ENCODE data around the gene DMAC2L. TPM values are rescaled to one million over a fixed set of nuclear protein-coding genes. Genes with fewer than 3 reads are reported as not detected.

DMAC2L gene
- polyA plus RNA-seq, 1 of the 3 experiments (the other 2 are of a cell fraction), result 20.3 TPM

DNA sequence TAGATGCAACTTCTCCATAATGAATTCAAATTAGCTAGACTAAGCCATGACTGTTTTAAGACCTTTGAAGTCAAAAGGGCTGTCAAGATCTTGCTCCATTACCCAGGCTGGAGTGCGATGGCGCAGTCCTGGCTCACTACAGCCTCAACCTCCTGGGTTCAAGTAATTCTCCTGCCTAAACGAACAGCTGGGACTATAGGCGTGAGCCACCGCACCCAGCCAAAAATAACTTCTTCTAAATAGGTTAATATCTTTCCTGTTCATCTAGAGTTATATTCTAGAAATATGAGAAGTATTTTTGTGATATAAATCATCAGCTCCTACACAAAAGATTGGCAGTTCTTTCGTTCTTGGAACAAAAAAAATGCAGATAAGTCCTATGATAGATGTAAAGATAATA is 41.2 kb upstream of the DMAC2L start (continued):
- TF ChIP-seq, protein P1, sequence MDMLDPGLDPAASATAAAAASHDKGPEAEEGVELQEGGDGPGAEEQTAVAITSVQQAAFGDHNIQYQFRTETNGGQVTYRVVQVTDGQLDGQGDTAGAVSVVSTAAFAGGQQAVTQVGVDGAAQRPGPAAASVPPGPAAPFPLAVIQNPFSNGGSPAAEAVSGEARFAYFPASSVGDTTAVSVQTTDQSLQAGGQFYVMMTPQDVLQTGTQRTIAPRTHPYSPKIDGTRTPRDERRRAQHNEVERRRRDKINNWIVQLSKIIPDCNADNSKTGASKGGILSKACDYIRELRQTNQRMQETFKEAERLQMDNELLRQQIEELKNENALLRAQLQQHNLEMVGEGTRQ (IDR thresholded peaks at IDR 0.05; ENCODE audit: borderline replicate concordance, low read depth, low read length), result no peak

DNA sequence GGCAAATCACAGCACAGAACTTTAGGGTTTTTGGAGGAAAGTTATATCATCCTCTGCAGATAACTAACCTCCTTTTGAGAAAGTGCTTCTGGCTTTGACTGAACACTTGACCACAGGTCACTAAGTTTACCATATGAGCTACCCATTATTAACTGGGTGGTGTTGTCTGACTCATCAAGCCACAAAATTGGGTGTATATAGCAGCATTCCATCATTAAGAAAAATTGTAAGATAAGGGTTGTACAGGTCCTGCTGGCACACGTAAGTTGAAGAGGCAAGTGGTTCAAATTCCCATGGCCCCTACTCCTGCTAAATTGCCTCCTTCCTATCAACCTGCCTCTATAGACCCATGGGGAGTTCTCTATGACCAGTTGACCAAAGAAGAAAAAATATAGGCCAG is 39.6 kb upstream of the DMAC2L start:
- 100% methylated on average over 1 of the region's 1 CpG for WGBS (ENCODE audit: low lambda C conversion rate)
- Histone ChIP-seq H3K9me2 (no peaks in the 10 kb centered on the region), H3K9ac (no peak overlapping the region), H4K20me1 (ENCODE audit: insufficient read depth) (no peaks in the 10 kb centered on the region), H2AFZ (ENCODE audit: low read depth) (no peak overlapping the region), H3K4me2 (no peak overlapping the region), H3K27ac (ENCODE audit: low read depth in 2 of 2, low read length in 1 of 2) (no peak overlapping the region), H3K36me3 (replicated peaks in 1 of 2; ENCODE audit: control insufficient read depth in 1 of 2, insufficient read depth in 2 of 2, low read length in 1 of 2) (peaks cover 0 to 3% of the 10 kb centered on the region in 2 experiments), H3F3A (replicated peaks; ENCODE audit: insufficient read depth) (no peaks in the 10 kb centered on the region), H3K4me1 (ENCODE audit: control insufficient read depth in 1 of 2, insufficient read depth in 2 of 2, low read depth in 1 of 2, low read length in 1 of 2) (no peaks in the 10 kb centered on the region), H3K4me3 (ENCODE audit: low read depth in 2 of 2, low read length in 1 of 2) (no peak overlapping the region), H3K27me3 (ENCODE audit: insufficient read depth) (no peaks in the 10 kb centered on the region), H3K79me2 (ENCODE audit: insufficient read depth) (no peaks in the 10 kb centered on the region), H3K9me3 (no peaks in the 10 kb centered on the region)
- ChIA-PET POLR2A (no interaction called here), CTCF (no interaction called here)
- TF ChIP-seq FOXM1 (IDR thresholded peaks at IDR 0.05; ENCODE audit: low read depth) (no peak), NRF1 (IDR thresholded peaks at IDR 0.05; ENCODE audit: low read depth, low read length) (no peak), GATA2 (CRISPR knock-in tag; IDR thresholded peaks at IDR 0.05) (no peak), YY1 (IDR thresholded peaks at IDR 0.05; ENCODE audit: low read depth) (no peak), RFX5 (IDR thresholded peaks at IDR 0.05; ENCODE audit: low read length) (no peak), MEF2A (IDR thresholded peaks at IDR 0.05; ENCODE audit: borderline replicate concordance, low read depth) (no peak), TAF1 (IDR thresholded peaks at IDR 0.05; ENCODE audit: borderline replicate concordance, low read depth, low read length) (no peak), GABPA (IDR thresholded peaks at IDR 0.05; ENCODE audit: low read depth) (no peak), FOXJ3 (CRISPR knock-in tag; IDR thresholded peaks at IDR 0.05) (no peak), EP300 (IDR thresholded peaks at IDR 0.05; ENCODE audit: borderline replicate concordance in 1 of 2, low read depth in 1 of 2, low read length in 1 of 2) (no peak), EZH2phosphoT487 (IDR thresholded peaks at IDR 0.05; ENCODE audit: borderline replicate concordance, low read depth) (no peak), RAD21 (IDR thresholded peaks at IDR 0.05; ENCODE audit: low read length) (no peak), FOSL2 (IDR thresholded peaks at IDR 0.05; ENCODE audit: borderline replicate concordance, low read depth) (no peak)
- TF ChIP-seq, protein P2, sequence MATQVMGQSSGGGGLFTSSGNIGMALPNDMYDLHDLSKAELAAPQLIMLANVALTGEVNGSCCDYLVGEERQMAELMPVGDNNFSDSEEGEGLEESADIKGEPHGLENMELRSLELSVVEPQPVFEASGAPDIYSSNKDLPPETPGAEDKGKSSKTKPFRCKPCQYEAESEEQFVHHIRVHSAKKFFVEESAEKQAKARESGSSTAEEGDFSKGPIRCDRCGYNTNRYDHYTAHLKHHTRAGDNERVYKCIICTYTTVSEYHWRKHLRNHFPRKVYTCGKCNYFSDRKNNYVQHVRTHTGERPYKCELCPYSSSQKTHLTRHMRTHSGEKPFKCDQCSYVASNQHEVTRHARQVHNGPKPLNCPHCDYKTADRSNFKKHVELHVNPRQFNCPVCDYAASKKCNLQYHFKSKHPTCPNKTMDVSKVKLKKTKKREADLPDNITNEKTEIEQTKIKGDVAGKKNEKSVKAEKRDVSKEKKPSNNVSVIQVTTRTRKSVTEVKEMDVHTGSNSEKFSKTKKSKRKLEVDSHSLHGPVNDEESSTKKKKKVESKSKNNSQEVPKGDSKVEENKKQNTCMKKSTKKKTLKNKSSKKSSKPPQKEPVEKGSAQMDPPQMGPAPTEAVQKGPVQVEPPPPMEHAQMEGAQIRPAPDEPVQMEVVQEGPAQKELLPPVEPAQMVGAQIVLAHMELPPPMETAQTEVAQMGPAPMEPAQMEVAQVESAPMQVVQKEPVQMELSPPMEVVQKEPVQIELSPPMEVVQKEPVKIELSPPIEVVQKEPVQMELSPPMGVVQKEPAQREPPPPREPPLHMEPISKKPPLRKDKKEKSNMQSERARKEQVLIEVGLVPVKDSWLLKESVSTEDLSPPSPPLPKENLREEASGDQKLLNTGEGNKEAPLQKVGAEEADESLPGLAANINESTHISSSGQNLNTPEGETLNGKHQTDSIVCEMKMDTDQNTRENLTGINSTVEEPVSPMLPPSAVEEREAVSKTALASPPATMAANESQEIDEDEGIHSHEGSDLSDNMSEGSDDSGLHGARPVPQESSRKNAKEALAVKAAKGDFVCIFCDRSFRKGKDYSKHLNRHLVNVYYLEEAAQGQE (IDR thresholded peaks at IDR 0.05; ENCODE audit: low read depth, low read length), result no peak
- no peak for DNase-seq

Data from SK-N-SH (cell line).